ENCODE data around the gene NEUROD1.
"Not testable (repeated sequence)": the region's sequence is repeated elsewhere in the genome, so short reads cannot be mapped to it uniquely, and the experiment has no call there.

The NEUROD1 gene

GRCh38 chr2:181680055-181680936 lies at the start of gene NEUROD1:
Gene NEUROD1, minus strand, starts transcription at chr2:181680517. Its CDS starts 1,657 bp downstream, at chr2:181678860.
- no peak for DNase-seq (ENCODE audit: low read depth)

- DNase-seq (ENCODE audit: low read depth) = no peak
These were observed 45.2 kb upstream of the NEUROD1 start for GRCh38 chr2:181725476-181725875.

- no peak for DNase-seq (ENCODE audit: low read depth)
These were observed 44.3 kb upstream of the NEUROD1 start for GRCh38 chr2:181724662-181725061.

GRCh38 chr2:181723731-181724130 lies 43.4 kb upstream of the NEUROD1 start:
- no peak for DNase-seq (ENCODE audit: low read depth)

GRCh38 chr2:181715033-181715630 lies 34.8 kb upstream of the NEUROD1 start:
- DNase-seq (ENCODE audit: low read depth) = peak; percentile 31

GRCh38 chr2:181711051-181711450 lies 30.7 kb upstream of the NEUROD1 start:
- not testable (repeated sequence) for DNase-seq (ENCODE audit: low read depth)

- not testable (repeated sequence) for DNase-seq (ENCODE audit: low read depth)
These were observed 22.2 kb upstream of the NEUROD1 start for GRCh38 chr2:181702519-181702918.

- no peak for DNase-seq (ENCODE audit: low read depth)
These were observed 17.9 kb upstream of the NEUROD1 start for GRCh38 chr2:181698223-181698622.

- DNase-seq (ENCODE audit: low read depth) = no peak
These were observed 17.3 kb upstream of the NEUROD1 start for GRCh38 chr2:181697571-181697970.

- no peak for DNase-seq (ENCODE audit: low read depth)
These were observed 16.8 kb upstream of the NEUROD1 start for GRCh38 chr2:181697126-181697525.

- DNase-seq (ENCODE audit: low read depth) = no peak
These were observed 14.0 kb upstream of the NEUROD1 start for GRCh38 chr2:181694271-181694670.

- DNase-seq (ENCODE audit: low read depth) = no peak
These were observed 10.5 kb upstream of the NEUROD1 start for GRCh38 chr2:181690860-181691259.

- no peak for DNase-seq (ENCODE audit: low read depth)
These were observed 6.4 kb upstream of the NEUROD1 start for GRCh38 chr2:181686576-181687185.

- no peak for DNase-seq (ENCODE audit: low read depth)
These were observed 4.9 kb upstream of the NEUROD1 start for GRCh38 chr2:181685150-181685688.

- DNase-seq (ENCODE audit: low read depth) = no peak
These were observed 4.3 kb upstream of the NEUROD1 start for GRCh38 chr2:181684454-181685149.

GRCh38 chr2:181683518-181684453 lies 3.5 kb upstream of the NEUROD1 start:
- peak; percentile 4 for DNase-seq (ENCODE audit: low read depth)

- no peak for DNase-seq (ENCODE audit: low read depth)
These were observed 2.6 kb upstream of the NEUROD1 start for GRCh38 chr2:181682795-181683517.

GRCh38 chr2:181682026-181682789 lies 1.9 kb upstream of the NEUROD1 start:
- no peak for DNase-seq (ENCODE audit: low read depth)

Data from HS-27A (cell line).